NT2/D1 (cell line): ENCODE results near the gene STAB1.

ENCODE experiments used
- SUZ12 ChIP-seq: IDR thresholded peaks from 2 replicates; pipeline ENCODE4 v1.6.1; 2011; ENCODE audit not compliant: insufficient read length, insufficient read depth; ENCODE audit errors: extremely low read depth
- YY1 ChIP-seq: IDR thresholded peaks from 2 replicates; pipeline ENCODE4 v1.6.1; 2011; ENCODE audit not compliant: insufficient read length, insufficient read depth
- ZNF274 ChIP-seq: IDR thresholded peaks from 2 replicates; pipeline ENCODE4 v1.6.1; 2011; ENCODE audit warnings: mild to moderate bottlenecking, low read depth, low read length

- TF ChIP-seq SUZ12 (no peak), YY1 (no peak), ZNF274 (no peak)
Measured at GRCh38 chr3:52535411-52536111, 40.4 kb downstream of the STAB1 start.
